SW480 (cell line): Measurements from ENCODE around the gene NDP.

ENCODE experiments used
- DNase-seq: peaks from one replicate; pipeline ENCODE4 v3.0.0-alpha.2; 2016; ENCODE audit warnings: low spot score

The NDP gene

GRCh38 chrX:43973249-43974099, at the start of gene NDP:
NDP (minus strand) TSS chrX:43973390; CDS start chrX:43958645, 14,745 bp downstream.
- peak; percentile 33 for DNase-seq

- DNase-seq, result no peak
Measured at GRCh38 chrX:44022964-44023363, 49.8 kb upstream of the NDP start.

GRCh38 chrX:44020693-44021092, 47.5 kb upstream of the NDP start:
- DNase-seq, result no peak

GRCh38 chrX:44019911-44020310, 46.7 kb upstream of the NDP start:
- no peak for DNase-seq

GRCh38 chrX:44017676-44018075, 44.5 kb upstream of the NDP start:
- DNase-seq, result no peak

GRCh38 chrX:44016906-44017305, 43.7 kb upstream of the NDP start:
- DNase-seq, result no peak

GRCh38 chrX:44012484-44013096, 39.4 kb upstream of the NDP start:
- peak; percentile 89 for DNase-seq

- no peak for DNase-seq
Measured at GRCh38 chrX:44011506-44011905, 38.3 kb upstream of the NDP start.

GRCh38 chrX:44010626-44011025, 37.4 kb upstream of the NDP start:
- DNase-seq, result no peak

GRCh38 chrX:44006081-44006480, 32.9 kb upstream of the NDP start:
- DNase-seq, result no peak

- no peak for DNase-seq
Measured at GRCh38 chrX:44003975-44004374, 30.8 kb upstream of the NDP start.

- DNase-seq, result no peak
Measured at GRCh38 chrX:44002567-44002966, 29.4 kb upstream of the NDP start.

- no peak for DNase-seq
Measured at GRCh38 chrX:43998374-43998773, 25.2 kb upstream of the NDP start.

GRCh38 chrX:43996491-43996890, 23.3 kb upstream of the NDP start:
- DNase-seq, result no peak

GRCh38 chrX:43986083-43986482, 12.9 kb upstream of the NDP start:
- DNase-seq, result no peak

GRCh38 chrX:43985511-43985910, 12.3 kb upstream of the NDP start:
- no peak for DNase-seq

GRCh38 chrX:43978226-43978625, 5.0 kb upstream of the NDP start:
- DNase-seq, result no peak

- no peak for DNase-seq
Measured at GRCh38 chrX:43976205-43976604, 3.0 kb upstream of the NDP start.

GRCh38 chrX:43975796-43976195, 2.6 kb upstream of the NDP start:
- DNase-seq, result peak; percentile 28

GRCh38 chrX:43974741-43975465, 1.7 kb upstream of the NDP start:
- DNase-seq, result no peak

GRCh38 chrX:43974100-43974475, 898 bp upstream of the NDP start:
- DNase-seq, result peak; percentile 16

GRCh38 chrX:43971966-43972961, 926 bp downstream of the NDP start:
- DNase-seq, result peak; percentile 14
